T-helper 9 cell (primary cell): ENCODE results near the gene BCAS2.
"Not testable (repeated sequence)": the region's sequence is repeated elsewhere in the genome, so short reads cannot be mapped to it uniquely, and the experiment has no call there.

Source experiments
- DNase-seq: peaks from one replicate; pipeline ENCODE4 v3.0.0-alpha.2; 2020
- total RNA-seq, 2 donors: gene quantifications; one replicate each; lab custom pipeline; 2026; lab: John Stamatoyannopoulos, UW

The BCAS2 gene
- 59.8 to 135 reads per million in 2 donors for total RNA-seq

GRCh38 chr1:114581335-114582287 is at the start of gene BCAS2:
Gene BCAS2, minus strand, starts transcription at chr1:114581615. Its CDS starts 24 bp downstream, at chr1:114581591.
- DNase-seq, result peak; percentile 87

GRCh38 chr1:114627107-114627506 is 45.7 kb upstream of the BCAS2 start:
- DNase-seq, result no peak

GRCh38 chr1:114623364-114623763 is 41.9 kb upstream of the BCAS2 start:
- DNase-seq, result no peak

- no peak for DNase-seq
These were observed 39.0 kb upstream of the BCAS2 start for GRCh38 chr1:114620419-114620818.

GRCh38 chr1:114618606-114619005 is 37.2 kb upstream of the BCAS2 start:
- no peak for DNase-seq

GRCh38 chr1:114610546-114611245 is 29.3 kb upstream of the BCAS2 start:
- no peak for DNase-seq

GRCh38 chr1:114609826-114610225 is 28.4 kb upstream of the BCAS2 start:
- DNase-seq, result no peak

- no peak for DNase-seq
These were observed 27.6 kb upstream of the BCAS2 start for GRCh38 chr1:114609026-114609425.

- no peak for DNase-seq
These were observed 25.8 kb upstream of the BCAS2 start for GRCh38 chr1:114607223-114607622.

- no peak for DNase-seq
These were observed 16.5 kb upstream of the BCAS2 start for GRCh38 chr1:114597949-114598348.

GRCh38 chr1:114595602-114596001 is 14.2 kb upstream of the BCAS2 start:
- DNase-seq, result no peak

- DNase-seq, result no peak
These were observed 12.6 kb upstream of the BCAS2 start for GRCh38 chr1:114594046-114594445.

- no peak for DNase-seq
These were observed 7.7 kb upstream of the BCAS2 start for GRCh38 chr1:114589122-114589521.

- DNase-seq, result no peak
These were observed 6.8 kb upstream of the BCAS2 start for GRCh38 chr1:114588196-114588689.

GRCh38 chr1:114587203-114587991 is 6.0 kb upstream of the BCAS2 start:
- DNase-seq, result no peak

GRCh38 chr1:114586513-114587047 is 5.2 kb upstream of the BCAS2 start:
- no peak for DNase-seq

- DNase-seq, result no peak
These were observed 3.8 kb upstream of the BCAS2 start for GRCh38 chr1:114585231-114585630.

- no peak for DNase-seq
These were observed 7.0 kb downstream of the BCAS2 start for GRCh38 chr1:114574365-114574764.

GRCh38 chr1:114564141-114564540 is 17.3 kb downstream of the BCAS2 start:
- no peak for DNase-seq

GRCh38 chr1:114562978-114563510 is 18.4 kb downstream of the BCAS2 start:
- not testable (repeated sequence) for DNase-seq

- no peak for DNase-seq
These were observed 20.1 kb downstream of the BCAS2 start for GRCh38 chr1:114561333-114561732.

- no peak for DNase-seq
These were observed 22.1 kb downstream of the BCAS2 start for GRCh38 chr1:114559356-114559755.
